HG03432 (cell line): ENCODE results near the gene ME3.
A peak's percentile ranks its signal among the peaks of the same experiment; 100 is the strongest.
"Not testable (repeated sequence)": the region's sequence is repeated elsewhere in the genome, so short reads cannot be mapped to it uniquely, and the experiment has no call there.

Source experiments
- ATAC-seq: cut with Tn5 transposase; IDR thresholded peaks from one replicate; pipeline ENCODE4 v1.9.1; 2021; ENCODE audit warnings: mild to moderate bottlenecking, moderate library complexity; ENCODE audit not compliant: unreplicated experiment

ME3 gene

GRCh38 chr11:86444981-86445380 lies 227.4 kb downstream of the ME3 start:
- ATAC-seq = peak; percentile 29

- peak; percentile 29 for ATAC-seq
Measured at GRCh38 chr11:86443415-86443814, 229.0 kb downstream of the ME3 start.

GRCh38 chr11:86442827-86443226 lies 229.6 kb downstream of the ME3 start:
- ATAC-seq = no peak

GRCh38 chr11:86442420-86442819 lies 230.0 kb downstream of the ME3 start:
- no peak for ATAC-seq

GRCh38 chr11:86440843-86441242 lies 231.6 kb downstream of the ME3 start:
- no peak for ATAC-seq

GRCh38 chr11:86440305-86440716 lies 232.1 kb downstream of the ME3 start:
- no peak for ATAC-seq

- no peak for ATAC-seq
Measured at GRCh38 chr11:86438685-86439084, 233.7 kb downstream of the ME3 start.

GRCh38 chr11:86435711-86436110 lies 236.7 kb downstream of the ME3 start:
- no peak for ATAC-seq

- ATAC-seq = not testable (repeated sequence)
Measured at GRCh38 chr11:86433361-86434095, 238.9 kb downstream of the ME3 start.

GRCh38 chr11:86431258-86431657 lies 241.2 kb downstream of the ME3 start:
- ATAC-seq = no peak

GRCh38 chr11:86427441-86427840 lies 245.0 kb downstream of the ME3 start:
- no peak for ATAC-seq

GRCh38 chr11:86423488-86423887 lies 248.9 kb downstream of the ME3 start:
- not testable (repeated sequence) for ATAC-seq

GRCh38 chr11:86422371-86422770 lies 250.0 kb downstream of the ME3 start:
- ATAC-seq = no peak

GRCh38 chr11:86421946-86422345 lies 250.5 kb downstream of the ME3 start:
- ATAC-seq = no peak

GRCh38 chr11:86418917-86419316 lies 253.5 kb downstream of the ME3 start:
- ATAC-seq = peak; percentile 59

- no peak for ATAC-seq
Measured at GRCh38 chr11:86418513-86418912, 253.9 kb downstream of the ME3 start.

GRCh38 chr11:86418106-86418505 lies 254.3 kb downstream of the ME3 start:
- ATAC-seq = no peak

GRCh38 chr11:86416951-86417350 lies 255.5 kb downstream of the ME3 start:
- ATAC-seq = not testable (repeated sequence)

GRCh38 chr11:86416494-86416893 lies 255.9 kb downstream of the ME3 start:
- peak; percentile 45 for ATAC-seq

GRCh38 chr11:86415026-86415425 lies 257.4 kb downstream of the ME3 start:
- no peak for ATAC-seq

- ATAC-seq = no peak
Measured at GRCh38 chr11:86414032-86414431, 258.4 kb downstream of the ME3 start.

- ATAC-seq = no peak
Measured at GRCh38 chr11:86408845-86409244, 263.6 kb downstream of the ME3 start.

- ATAC-seq = no peak
Measured at GRCh38 chr11:86403458-86403857, 269.0 kb downstream of the ME3 start.
